ENCODE measurements around the gene SRRD. TPM values are rescaled to one million over a fixed set of nuclear protein-coding genes. Genes with fewer than 3 reads are reported as not detected.
A peak's percentile ranks its signal among the peaks of the same experiment; 100 is the strongest.

SRRD gene, protein sequence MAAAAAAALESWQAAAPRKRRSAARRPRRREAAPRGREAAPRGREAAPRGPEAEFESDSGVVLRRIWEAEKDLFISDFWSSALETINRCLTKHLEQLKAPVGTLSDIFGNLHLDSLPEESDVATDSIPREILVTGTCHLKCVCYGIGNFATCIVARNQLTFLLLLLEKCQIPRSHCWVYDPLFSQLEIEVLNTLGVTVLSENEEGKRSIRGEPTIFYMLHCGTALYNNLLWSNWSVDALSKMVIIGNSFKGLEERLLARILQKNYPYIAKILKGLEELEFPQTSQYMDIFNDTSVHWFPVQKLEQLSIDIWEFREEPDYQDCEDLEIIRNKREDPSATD
- total RNA-seq (26.4 and 31.2 TPM in 2 replicates), polyA plus RNA-seq (29.5 and 31.9 TPM in 2 replicates)

DNA sequence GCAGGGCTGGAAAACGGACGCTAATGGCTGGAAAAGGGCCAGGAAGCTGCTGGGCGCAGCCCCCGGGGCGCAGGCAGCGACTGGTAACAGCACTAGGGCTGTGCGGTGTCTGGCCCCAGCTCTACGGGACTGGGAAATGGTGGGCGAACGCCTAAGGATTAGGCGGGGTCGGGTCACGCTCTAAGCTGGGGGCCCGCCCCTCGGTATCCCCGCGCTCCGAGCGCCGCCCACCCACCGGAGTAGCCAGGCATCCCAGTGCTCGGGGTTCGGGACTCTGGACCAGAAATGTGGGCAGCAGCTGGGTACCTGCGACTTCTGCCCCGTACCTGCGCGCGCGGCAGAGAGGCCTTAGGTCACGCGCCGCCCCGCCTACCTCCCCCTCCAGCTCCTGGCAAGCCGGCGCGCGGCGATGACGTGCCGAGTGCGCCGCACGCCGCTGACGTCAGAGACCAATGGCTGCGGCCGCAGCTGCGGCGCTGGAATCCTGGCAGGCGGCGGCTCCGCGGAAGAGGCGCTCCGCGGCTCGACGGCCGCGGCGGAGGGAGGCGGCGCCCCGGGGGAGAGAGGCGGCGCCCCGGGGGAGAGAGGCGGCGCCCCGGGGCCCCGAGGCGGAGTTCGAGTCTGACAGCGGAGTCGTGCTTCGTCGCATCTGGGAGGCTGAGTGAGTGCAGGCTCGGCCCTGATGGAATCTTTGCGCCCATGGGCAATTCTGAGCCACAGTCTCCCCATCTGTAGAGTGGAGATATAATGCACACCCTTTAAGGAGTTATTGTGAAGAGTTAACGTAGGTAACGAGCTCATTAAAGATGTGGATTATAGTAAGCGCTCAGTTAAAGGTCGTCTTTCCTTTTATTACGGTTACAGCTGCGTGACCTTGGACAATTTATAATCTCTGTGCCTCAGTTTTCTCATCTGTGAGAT lies at the start of gene SRRD, which contains the start of gene HPS4:
SRRD (plus strand) TSS at position 439 of the 921 bp plus-strand sequence; CDS start at position 453, 14 bp downstream.
HPS4 (minus strand) TSS at position 345 of the 921 bp plus-strand sequence. CDS start 2,021 bp downstream, outside the sequence.
- TF ChIP-seq EZH2 (IDR thresholded peaks at IDR 0.05; ENCODE audit: borderline replicate concordance) (no peak), EZH2phosphoT487 (IDR thresholded peaks at IDR 0.05; ENCODE audit: low read depth, severe bottlenecking, unreplicated experiment) (no peak)
- TF ChIP-seq, protein P1, sequence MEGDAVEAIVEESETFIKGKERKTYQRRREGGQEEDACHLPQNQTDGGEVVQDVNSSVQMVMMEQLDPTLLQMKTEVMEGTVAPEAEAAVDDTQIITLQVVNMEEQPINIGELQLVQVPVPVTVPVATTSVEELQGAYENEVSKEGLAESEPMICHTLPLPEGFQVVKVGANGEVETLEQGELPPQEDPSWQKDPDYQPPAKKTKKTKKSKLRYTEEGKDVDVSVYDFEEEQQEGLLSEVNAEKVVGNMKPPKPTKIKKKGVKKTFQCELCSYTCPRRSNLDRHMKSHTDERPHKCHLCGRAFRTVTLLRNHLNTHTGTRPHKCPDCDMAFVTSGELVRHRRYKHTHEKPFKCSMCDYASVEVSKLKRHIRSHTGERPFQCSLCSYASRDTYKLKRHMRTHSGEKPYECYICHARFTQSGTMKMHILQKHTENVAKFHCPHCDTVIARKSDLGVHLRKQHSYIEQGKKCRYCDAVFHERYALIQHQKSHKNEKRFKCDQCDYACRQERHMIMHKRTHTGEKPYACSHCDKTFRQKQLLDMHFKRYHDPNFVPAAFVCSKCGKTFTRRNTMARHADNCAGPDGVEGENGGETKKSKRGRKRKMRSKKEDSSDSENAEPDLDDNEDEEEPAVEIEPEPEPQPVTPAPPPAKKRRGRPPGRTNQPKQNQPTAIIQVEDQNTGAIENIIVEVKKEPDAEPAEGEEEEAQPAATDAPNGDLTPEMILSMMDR (IDR thresholded peaks at IDR 0.05; ENCODE audit: poor library complexity): no peak
- Histone ChIP-seq H3K9me2 (replicated peaks; ENCODE audit: insufficient read depth) (no peaks in the 10 kb centered on the region), H3K9me3 (ENCODE audit: low read depth) (no peaks in the 10 kb centered on the region), H3K27me3 (no peaks in the 10 kb centered on the region), H3K79me2 (peaks cover 52% of the 10 kb centered on the region), H3K4me2 (peak within 1 kb of the TSS; percentile 79), H2AFZ (peak within 1 kb of the TSS; percentile 86), H3K27ac (peak within 1 kb of the TSS; percentile 99), H3K36me3 (replicated peaks; ENCODE audit: insufficient read depth, low read depth) (no peaks in the 10 kb centered on the region), H4K20me1 (ENCODE audit: insufficient read depth, poor library complexity, severe bottlenecking) (no peaks in the 10 kb centered on the region), H3K4me1 (ENCODE audit: insufficient read depth) (peaks cover 28% of the 10 kb centered on the region), H3K4me3 (peak within 1 kb of the TSS; percentile 91)
- DNase-seq (ENCODE audit: low spot score): peak; percentile 98
- 1% methylated on average over 67 of the region's 85 CpGs for WGBS (ENCODE audit: low lambda C conversion rate, missing lambda C conversion rate)

DNA sequence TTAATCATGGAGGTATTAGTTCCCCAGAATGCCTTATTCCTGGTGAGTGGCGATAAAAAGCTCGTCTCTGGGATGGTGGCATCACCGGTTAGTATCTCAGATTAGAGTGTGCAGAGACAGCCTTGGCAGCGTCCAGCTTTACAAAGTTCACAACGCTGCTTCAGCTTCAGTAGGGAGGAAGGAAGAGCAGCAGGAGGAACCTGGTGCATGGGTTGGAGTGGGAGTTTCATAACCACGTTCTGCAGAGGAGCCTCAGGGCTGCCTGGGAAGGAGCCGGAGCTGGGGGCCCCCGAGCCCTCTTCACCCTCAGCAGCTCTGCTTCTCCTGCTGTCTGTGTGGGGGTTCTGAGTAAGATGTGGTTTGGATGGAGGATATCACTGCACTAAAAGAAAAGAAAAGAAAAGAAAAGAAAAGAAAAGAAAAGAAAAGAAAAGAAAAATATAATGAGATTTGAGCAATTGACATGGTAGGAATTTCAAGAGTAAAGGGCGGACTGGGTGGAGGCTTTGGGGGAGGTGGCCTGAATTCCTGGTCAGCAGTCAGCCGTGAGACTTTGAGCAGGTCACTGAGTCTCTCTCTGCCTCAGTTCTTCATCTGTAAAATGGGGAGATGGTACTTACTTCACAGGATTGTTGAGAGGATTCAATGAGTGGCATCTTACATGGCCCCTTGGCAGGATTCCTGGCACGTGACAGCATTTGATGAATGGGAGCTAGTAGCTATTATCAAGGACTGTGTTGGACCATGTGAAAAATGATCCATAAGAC lies 48.2 kb upstream of the SRRD start:
- no peaks in the 10 kb centered on the region for H3K4me1 ChIP-seq (ENCODE audit: insufficient read depth)
- no peaks in the 10 kb centered on the region for H3K36me3 ChIP-seq (replicated peaks; ENCODE audit: insufficient read depth, low read depth)
- no peaks in the 10 kb centered on the region for H3K9me3 ChIP-seq (ENCODE audit: low read depth)
- H3K4me2 ChIP-seq: no peak overlapping the region
- no peaks in the 10 kb centered on the region for H3K9me2 ChIP-seq (replicated peaks; ENCODE audit: insufficient read depth)
- no peaks in the 10 kb centered on the region for H4K20me1 ChIP-seq (ENCODE audit: insufficient read depth, poor library complexity, severe bottlenecking)
- H3K27ac ChIP-seq: no peak overlapping the region
- no peak for TF ChIP-seq EZH2 (IDR thresholded peaks at IDR 0.05; ENCODE audit: borderline replicate concordance)
- TF ChIP-seq, protein P1 (IDR thresholded peaks at IDR 0.05; ENCODE audit: poor library complexity): no peak
- no peak for TF ChIP-seq EZH2phosphoT487 (IDR thresholded peaks at IDR 0.05; ENCODE audit: low read depth, severe bottlenecking, unreplicated experiment)
- H2AFZ ChIP-seq: no peak overlapping the region
- peaks cover 5% of the 10 kb centered on the region for H3K27me3 ChIP-seq
- H3K4me3 ChIP-seq: no peak overlapping the region
- H3K79me2 ChIP-seq: no peaks in the 10 kb centered on the region
- 85% methylated on average over 11 of the region's 11 CpGs for WGBS (ENCODE audit: low lambda C conversion rate, missing lambda C conversion rate)
- DNase-seq (ENCODE audit: low spot score): no peak

DNA sequence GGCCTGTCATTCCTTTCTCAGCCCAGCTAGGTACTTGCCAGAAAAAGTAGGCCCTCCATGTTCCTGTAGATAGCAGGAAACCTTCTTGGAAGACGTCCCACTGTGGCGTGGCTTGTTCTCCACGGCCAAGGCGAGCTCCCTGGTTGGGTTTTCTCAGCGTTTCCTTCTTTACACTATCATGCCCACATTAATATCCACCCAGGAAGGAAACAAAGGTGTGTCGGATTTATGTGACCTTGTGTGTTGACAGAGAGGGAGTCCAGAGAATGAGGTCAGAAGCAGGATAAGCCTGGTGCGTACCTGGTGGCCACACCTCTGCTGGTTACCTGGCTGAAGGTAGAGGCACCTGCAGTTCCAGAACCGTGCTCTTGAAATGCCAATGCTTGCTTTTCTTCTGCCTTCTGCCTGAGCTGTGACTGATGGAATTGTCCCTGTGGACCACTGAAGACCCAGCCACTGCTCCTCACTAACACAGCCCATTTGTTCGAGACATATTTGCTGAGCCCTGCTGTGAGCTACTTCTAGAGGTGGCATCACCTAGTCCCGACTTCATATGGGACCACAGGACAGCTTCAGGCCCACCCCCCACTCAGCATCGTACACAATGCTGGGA lies 46.7 kb upstream of the SRRD start:
- Histone ChIP-seq H4K20me1 (ENCODE audit: insufficient read depth, poor library complexity, severe bottlenecking) (no peaks in the 10 kb centered on the region), H3K9me3 (ENCODE audit: low read depth) (no peaks in the 10 kb centered on the region), H2AFZ (no peak overlapping the region), H3K27ac (peak overlapping the region; percentile 47), H3K4me2 (peak overlapping the region; percentile 6), H3K9me2 (replicated peaks; ENCODE audit: insufficient read depth) (no peaks in the 10 kb centered on the region), H3K36me3 (replicated peaks; ENCODE audit: insufficient read depth, low read depth) (no peaks in the 10 kb centered on the region), H3K79me2 (no peaks in the 10 kb centered on the region), H3K4me3 (no peak overlapping the region), H3K4me1 (ENCODE audit: insufficient read depth) (no peaks in the 10 kb centered on the region), H3K27me3 (no peaks in the 10 kb centered on the region)
- WGBS (ENCODE audit: low lambda C conversion rate, missing lambda C conversion rate): 71% methylated on average over 11 of the region's 11 CpGs
- peak; percentile 62 for DNase-seq (ENCODE audit: low spot score)
- TF ChIP-seq EZH2phosphoT487 (IDR thresholded peaks at IDR 0.05; ENCODE audit: low read depth, severe bottlenecking, unreplicated experiment): no peak
- TF ChIP-seq, protein P1 (IDR thresholded peaks at IDR 0.05; ENCODE audit: poor library complexity): no peak
